ENCODE results near the gene S100PBP.

DNA sequence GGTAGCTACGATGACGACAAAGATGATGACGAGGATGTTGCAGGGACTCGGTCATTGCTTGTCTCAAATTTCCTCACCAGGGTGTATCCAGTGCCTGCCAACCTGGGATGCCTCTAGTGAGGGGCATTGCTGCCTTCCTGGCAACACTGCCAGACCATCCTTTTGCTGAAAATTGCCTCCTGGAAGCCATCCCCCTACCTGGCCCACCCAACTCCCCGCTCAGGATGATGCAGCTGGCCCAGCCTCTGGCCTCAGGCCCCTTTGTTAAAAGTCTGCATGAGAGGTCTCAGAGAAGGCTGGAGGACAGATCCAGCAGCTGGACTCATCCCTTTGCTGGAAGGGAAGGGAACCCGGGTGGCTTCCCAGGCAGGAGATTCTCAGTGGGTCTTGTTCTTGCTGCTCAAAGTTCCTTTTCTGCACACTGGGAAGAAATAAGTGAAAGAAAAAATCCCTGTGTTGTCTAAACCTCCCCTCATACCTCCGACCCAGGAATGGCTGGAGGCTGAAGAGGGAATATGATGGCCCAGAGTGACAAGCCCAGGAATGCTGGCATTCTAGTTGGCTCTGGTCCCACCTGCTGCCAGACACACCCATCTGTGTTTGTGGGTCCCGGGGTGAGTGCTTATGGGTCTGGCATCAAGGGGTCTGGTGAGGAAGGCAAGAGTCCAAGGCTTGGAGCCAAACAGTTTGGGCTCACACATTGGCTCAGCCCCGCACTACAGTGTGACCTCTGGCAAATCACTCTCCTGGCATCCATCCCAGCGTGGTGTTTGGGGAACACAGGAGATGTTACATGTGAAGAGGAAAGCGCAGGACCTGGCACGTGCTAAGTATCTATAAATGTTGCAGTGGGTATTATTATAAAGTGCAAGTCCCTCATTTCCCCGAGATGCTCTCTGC, 60.0 kb downstream of the S100PBP start:
- TF ChIP-seq USF1 (IDR thresholded peaks at IDR 0.05) (no peak), RAD21 (IDR thresholded peaks at IDR 0.05; ENCODE audit: low read depth) (no peak), CEBPB (IDR thresholded peaks at IDR 0.05) (no peak), YY1 (IDR thresholded peaks at IDR 0.05; ENCODE audit: low read depth) (no peak), EGR1 (IDR thresholded peaks at IDR 0.05) (no peak), REST (IDR thresholded peaks at IDR 0.05; ENCODE audit: low read depth) (no peak), EP300 (IDR thresholded peaks at IDR 0.05; ENCODE audit: borderline replicate concordance) (no peak), NFIC (IDR thresholded peaks at IDR 0.05) (no peak), MAX (IDR thresholded peaks at IDR 0.05) (no peak), FOXM1 (IDR thresholded peaks at IDR 0.05; ENCODE audit: borderline replicate concordance, low read depth) (no peak), TAF1 (IDR thresholded peaks at IDR 0.05; ENCODE audit: low read depth) (no peak), ZBTB7A (IDR thresholded peaks at IDR 0.05; ENCODE audit: low read depth) (no peak)

Measured in Ishikawa (cell line).